HEK293T (cell line): ENCODE measurements around the gene HSPA12A.

ENCODE experiments used
- CTCF ChIA-PET: fragments of 350-600 bp; formaldehyde crosslinking; extraction: SDS; loops from one replicate; lab custom pipeline; 2021; ENCODE audit warnings: antibody characterized with exemption, inconsistent platforms; lab: Yijun Ruan, JAX
- POLR2A ChIA-PET: fragments of 350-600 bp; formaldehyde crosslinking; extraction: SDS; loops from one replicate; lab custom pipeline; 2020; ENCODE audit warnings: antibody characterized with exemption, inconsistent platforms; lab: Yijun Ruan, JAX
- DNase-seq: peaks from one replicate; pipeline ENCODE4 v3.0.0; 2012; ENCODE audit warnings: mixed read lengths; ENCODE audit errors: extremely low spot score
- ARNT ChIP-seq: fragments of 450-650 bp; IDR thresholded peaks from 2 replicates; pipeline ENCODE4 v1.6.1; 2017; ENCODE audit warnings: mild to moderate bottlenecking
- BHLHE40 ChIP-seq: fragments of 450-650 bp; IDR thresholded peaks from 2 replicates; pipeline ENCODE4 v1.6.1; 2016; ENCODE audit warnings: mild to moderate bottlenecking, moderate library complexity, borderline replicate concordance
- CTBP1 ChIP-seq: fragments of 450-650 bp; IDR thresholded peaks from 2 replicates; pipeline ENCODE4 v1.6.1; 2016; ENCODE audit warnings: borderline replicate concordance
- ELF4 ChIP-seq: fragments of 450-650 bp; IDR thresholded peaks from 2 replicates; pipeline ENCODE4 v1.6.1; 2017; ENCODE audit warnings: antibody characterized with exemption
- FOXA1 ChIP-seq: fragments of 450-650 bp; IDR thresholded peaks from 2 replicates; pipeline ENCODE4 v1.6.1; 2016; ENCODE audit warnings: mild to moderate bottlenecking
- FOXK2 ChIP-seq: fragments of 450-650 bp; IDR thresholded peaks from 2 replicates; pipeline ENCODE4 v1.6.1; 2016; ENCODE audit warnings: mild to moderate bottlenecking
- FOXM1 ChIP-seq: fragments of 450-650 bp; IDR thresholded peaks from 2 replicates; pipeline ENCODE4 v1.6.1; 2017; ENCODE audit warnings: mild to moderate bottlenecking, borderline replicate concordance
- HDGF ChIP-seq: fragments of 450-650 bp; IDR thresholded peaks from 2 replicates; pipeline ENCODE4 v1.6.1; 2017; ENCODE audit warnings: antibody characterized with exemption, borderline replicate concordance
- L3MBTL2 ChIP-seq: fragments of 450-650 bp; conservative IDR thresholded peaks from 2 replicates; pipeline ENCODE4 v1.6.1; 2016; ENCODE audit warnings: mild to moderate bottlenecking
- LEF1 ChIP-seq: fragments of 450-650 bp; IDR thresholded peaks from 2 replicates; pipeline ENCODE4 v1.6.1; 2017; ENCODE audit warnings: mild to moderate bottlenecking, borderline replicate concordance
- NFRKB ChIP-seq: fragments of 450-650 bp; IDR thresholded peaks from 2 replicates; pipeline ENCODE4 v1.6.1; 2016; ENCODE audit warnings: mild to moderate bottlenecking, moderate library complexity
- PKNOX1 ChIP-seq: fragments of 450-650 bp; IDR thresholded peaks from 2 replicates; pipeline ENCODE4 v1.6.1; 2016
- SP1 ChIP-seq: fragments of 450-650 bp; IDR thresholded peaks from 2 replicates; pipeline ENCODE4 v1.6.1; 2017
- SUZ12 ChIP-seq: fragments of 450-650 bp; IDR thresholded peaks from 2 replicates; pipeline ENCODE4 v1.6.1; 2016; ENCODE audit warnings: mild to moderate bottlenecking
- TARDBP ChIP-seq: fragments of 450-650 bp; IDR thresholded peaks from 2 replicates; pipeline ENCODE4 v1.6.1; 2016
- ZNF384 ChIP-seq: fragments of 450-650 bp; IDR thresholded peaks from 2 replicates; pipeline ENCODE4 v1.6.1; 2016

The HSPA12A gene

GRCh38 chr10:116674901-116675423, 67.4 kb downstream of the HSPA12A start:
- DNase-seq: no peak
- POLR2A ChIA-PET: no interaction called here
- CTCF ChIA-PET: no interaction called here
- TF ChIP-seq ARNT: no peak
- TF ChIP-seq HDGF: no peak
- no peak for TF ChIP-seq FOXK2
- no peak for TF ChIP-seq SUZ12
- TF ChIP-seq FOXM1: no peak
- no peak for TF ChIP-seq SP1
- no peak for TF ChIP-seq L3MBTL2

- CTCF ChIA-PET: no interaction called here
- DNase-seq: no peak
- TF ChIP-seq L3MBTL2 (no peak), FOXM1 (no peak), FOXA1 (no peak), HDGF (no peak), ELF4 (no peak), CTBP1 (no peak), TARDBP (no peak), FOXK2 (no peak), ARNT (no peak), LEF1 (no peak), PKNOX1 (no peak), SUZ12 (no peak), SP1 (no peak), NFRKB (no peak), ZNF384 (no peak), BHLHE40 (no peak)
- POLR2A ChIA-PET: no interaction called here
Measured at GRCh38 chr10:116673866-116674265, 68.5 kb downstream of the HSPA12A start.

- TF ChIP-seq L3MBTL2 (no peak), PKNOX1 (no peak), SUZ12 (no peak), FOXM1 (no peak), FOXK2 (no peak), TARDBP (no peak), LEF1 (no peak), ARNT (no peak), HDGF (no peak), CTBP1 (no peak), NFRKB (no peak), ZNF384 (no peak), BHLHE40 (no peak)
- CTCF ChIA-PET: no interaction called here
- POLR2A ChIA-PET: no interaction called here
- no peak for DNase-seq
Measured at GRCh38 chr10:116672891-116673290, 69.5 kb downstream of the HSPA12A start.

GRCh38 chr10:116671274-116671926, 71.0 kb downstream of the HSPA12A start:
- TF ChIP-seq SP1: no peak
- no peak for TF ChIP-seq NFRKB
- TF ChIP-seq ARNT: no peak
- TF ChIP-seq BHLHE40: no peak
- TF ChIP-seq PKNOX1: no peak
- no peak for TF ChIP-seq ZNF384
- no peak for TF ChIP-seq FOXK2
- no peak for TF ChIP-seq L3MBTL2
- no peak for TF ChIP-seq SUZ12
- no peak for TF ChIP-seq CTBP1
- TF ChIP-seq ELF4: no peak
- no peak for TF ChIP-seq TARDBP
- no peak for TF ChIP-seq FOXM1
- TF ChIP-seq FOXA1: no peak
- TF ChIP-seq HDGF: no peak
- CTCF ChIA-PET: interaction anchor here (0.6 kb wide), 1 partner anchor 8 kb away, joined by 3 read pairs; no protein-coding TSS in a partner anchor
- no peak for DNase-seq
- POLR2A ChIA-PET: interaction anchor here (1.2 kb wide), 1 partner anchor 62 kb away, joined by 3 read pairs; no protein-coding TSS in a partner anchor

- no peak for DNase-seq
- TF ChIP-seq FOXA1: no peak
- no peak for TF ChIP-seq ARNT
- ChIA-PET POLR2A (interaction anchor here (1.2 kb wide), 1 partner anchor 62 kb away, joined by 3 read pairs; no protein-coding TSS in a partner anchor), CTCF (interaction anchor here (0.6 kb wide), 1 partner anchor 7 kb away, joined by 3 read pairs; no protein-coding TSS in a partner anchor)
Measured at GRCh38 chr10:116670706-116671105, 71.7 kb downstream of the HSPA12A start.

- TF ChIP-seq PKNOX1 (no peak), L3MBTL2 (0 out of 2 replicates have a peak, but pooled peaks have one; percentile 49)
- DNase-seq: peak; percentile 79
- ChIA-PET CTCF (no interaction called here), POLR2A (no interaction called here)
Measured at GRCh38 chr10:116669832-116670644, 72.3 kb downstream of the HSPA12A start.
